HG03280 (cell line): Measurements from ENCODE around the gene PLA2G7.

Experiments
- ATAC-seq: cut with Tn5 transposase; IDR thresholded peaks from one replicate; pipeline ENCODE4 v1.9.1; 2021; ENCODE audit warnings: mild to moderate bottlenecking, moderate library complexity; ENCODE audit not compliant: unreplicated experiment

PLA2G7 gene

DNA sequence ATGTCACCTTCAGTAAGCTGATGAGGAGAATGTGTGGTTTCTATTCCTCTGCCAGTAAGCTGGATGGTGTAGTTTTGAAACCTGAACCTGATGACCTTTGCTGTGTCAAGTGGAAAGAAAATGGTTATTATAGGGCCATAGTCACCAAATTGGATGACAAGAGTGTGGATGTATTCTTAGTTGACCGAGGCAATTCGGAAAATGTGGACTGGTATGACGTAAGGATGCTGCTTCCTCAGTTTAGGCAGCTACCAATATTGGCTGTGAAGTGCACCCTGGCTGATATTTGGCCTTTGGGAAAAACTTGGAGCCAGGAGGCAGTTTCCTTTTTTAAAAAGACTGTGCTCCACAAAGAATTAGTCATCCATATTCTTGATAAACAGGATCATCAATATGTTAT lies 45.5 kb downstream of the PLA2G7 start:
- no peak for ATAC-seq

DNA sequence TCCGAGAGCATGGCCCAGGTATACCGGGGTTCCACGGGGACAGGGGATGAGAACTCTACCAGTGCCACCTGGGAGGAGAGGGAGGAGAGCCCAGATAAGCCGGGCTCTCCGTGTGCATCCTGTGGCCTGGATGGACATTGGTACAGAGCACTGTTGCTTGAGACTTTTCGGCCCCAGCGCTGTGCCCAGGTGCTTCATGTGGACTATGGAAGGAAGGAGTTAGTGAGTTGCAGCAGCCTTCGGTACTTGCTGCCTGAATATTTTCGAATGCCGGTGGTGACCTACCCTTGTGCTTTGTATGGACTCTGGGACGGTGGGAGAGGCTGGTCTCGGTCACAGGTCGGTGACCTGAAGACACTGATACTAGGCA lies 46.2 kb downstream of the PLA2G7 start:
- no peak for ATAC-seq

DNA sequence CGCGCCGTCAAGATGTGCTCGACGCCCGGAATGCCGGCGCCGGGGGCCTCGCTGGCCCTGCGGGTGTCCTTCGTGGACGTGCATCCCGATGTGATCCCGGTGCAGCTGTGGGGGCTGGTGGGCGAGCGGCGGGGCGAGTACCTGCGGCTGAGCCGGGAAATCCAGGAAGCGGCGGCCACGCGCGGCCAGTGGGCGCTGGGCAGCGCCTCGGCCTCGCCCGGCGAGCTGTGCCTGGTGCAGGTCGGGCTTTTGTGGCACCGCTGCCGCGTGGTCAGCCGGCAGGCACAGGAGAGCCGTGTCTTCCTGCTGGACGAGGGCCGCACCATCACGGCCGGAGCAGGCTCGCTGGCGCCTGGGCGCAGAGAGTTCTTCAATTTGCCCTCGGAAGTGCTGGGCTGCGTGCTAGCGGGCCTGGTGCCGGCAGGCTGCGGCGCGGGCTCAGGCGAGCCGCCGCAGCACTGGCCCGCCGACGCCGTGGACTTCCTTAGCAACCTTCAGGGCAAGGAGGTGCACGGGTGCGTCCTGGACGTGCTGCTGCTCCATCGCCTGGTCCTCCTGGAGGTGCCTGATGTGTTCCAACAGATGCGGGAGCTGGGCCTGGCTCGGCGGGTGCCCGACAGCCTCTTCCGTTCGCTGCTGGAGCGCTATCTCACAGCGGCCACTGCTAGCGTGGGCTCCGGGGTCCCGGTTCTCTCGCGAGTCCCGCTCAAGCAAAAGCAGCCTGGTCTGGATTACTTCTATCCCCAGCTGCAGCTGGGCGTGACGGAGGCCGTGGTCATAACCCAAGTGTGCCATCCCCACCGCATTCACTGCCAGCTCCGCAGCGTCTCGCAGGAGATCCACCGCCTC lies 46.8 kb downstream of the PLA2G7 start:
- no peak for ATAC-seq

DNA sequence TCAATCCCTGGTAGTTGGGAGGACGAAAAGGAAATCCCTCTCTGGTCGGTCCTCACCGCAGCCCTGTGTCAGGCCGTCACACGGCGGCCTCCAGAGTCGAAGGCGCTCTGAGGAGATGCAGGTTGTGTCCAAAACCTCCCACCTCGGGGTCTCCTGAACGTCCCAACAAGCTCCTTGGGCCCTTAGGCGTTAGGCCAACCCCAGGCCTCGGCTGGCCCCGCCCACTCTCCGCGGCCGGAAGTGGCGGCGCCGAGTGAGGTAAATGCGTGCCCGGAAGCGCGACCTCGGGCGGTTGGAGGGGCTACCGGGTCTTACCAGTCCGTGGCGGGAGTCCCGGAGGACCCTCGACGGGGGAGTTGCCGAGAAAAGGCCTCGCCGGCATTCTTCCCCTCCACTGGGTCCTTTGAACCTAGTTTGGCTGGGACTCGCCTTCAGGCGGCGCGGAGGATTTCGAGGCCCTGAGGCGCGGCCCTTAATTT lies 47.5 kb downstream of the PLA2G7 start, which contains the start of gene TDRD6:
TDRD6 (plus strand) TSS at position 267 of the 479 bp plus-strand sequence. CDS start 244 bp downstream, outside the sequence.
- ATAC-seq, result no peak

DNA sequence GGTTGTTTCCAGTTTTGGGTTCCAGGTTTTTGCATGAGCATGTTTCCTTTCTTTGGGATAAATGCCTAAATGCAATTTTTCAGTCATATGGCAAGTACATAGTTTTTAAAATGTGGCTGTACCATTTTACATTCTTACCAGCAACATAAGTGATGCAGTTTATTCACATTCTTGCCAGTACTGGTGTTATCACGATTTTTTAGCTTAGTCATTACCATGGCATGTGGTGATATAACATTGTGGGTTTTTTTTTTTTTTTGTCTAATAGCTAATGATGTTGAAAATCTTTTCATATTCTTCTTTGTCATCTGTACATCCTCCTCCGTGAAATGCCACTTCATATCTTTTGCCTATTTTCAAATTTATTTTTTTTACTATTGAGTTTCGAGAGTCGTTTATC lies 50.4 kb downstream of the PLA2G7 start:
- no peak for ATAC-seq

DNA sequence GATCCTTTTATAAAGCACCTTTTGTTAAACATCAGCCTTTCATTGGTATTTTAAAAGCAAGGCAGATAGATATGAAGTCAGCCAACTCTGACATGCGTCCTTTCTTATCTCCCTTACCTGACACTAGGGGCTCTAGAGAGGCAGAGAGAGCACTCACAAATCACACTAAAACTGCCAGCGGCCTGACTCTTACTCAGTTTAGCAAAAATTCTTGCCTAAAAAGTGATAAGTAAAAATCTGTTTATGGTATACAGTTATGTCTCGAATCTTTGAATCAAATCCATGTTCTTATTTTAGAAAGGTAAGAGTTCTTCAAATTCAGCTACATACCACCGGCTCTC lies 57.9 kb downstream of the PLA2G7 start:
- ATAC-seq, result no peak

DNA sequence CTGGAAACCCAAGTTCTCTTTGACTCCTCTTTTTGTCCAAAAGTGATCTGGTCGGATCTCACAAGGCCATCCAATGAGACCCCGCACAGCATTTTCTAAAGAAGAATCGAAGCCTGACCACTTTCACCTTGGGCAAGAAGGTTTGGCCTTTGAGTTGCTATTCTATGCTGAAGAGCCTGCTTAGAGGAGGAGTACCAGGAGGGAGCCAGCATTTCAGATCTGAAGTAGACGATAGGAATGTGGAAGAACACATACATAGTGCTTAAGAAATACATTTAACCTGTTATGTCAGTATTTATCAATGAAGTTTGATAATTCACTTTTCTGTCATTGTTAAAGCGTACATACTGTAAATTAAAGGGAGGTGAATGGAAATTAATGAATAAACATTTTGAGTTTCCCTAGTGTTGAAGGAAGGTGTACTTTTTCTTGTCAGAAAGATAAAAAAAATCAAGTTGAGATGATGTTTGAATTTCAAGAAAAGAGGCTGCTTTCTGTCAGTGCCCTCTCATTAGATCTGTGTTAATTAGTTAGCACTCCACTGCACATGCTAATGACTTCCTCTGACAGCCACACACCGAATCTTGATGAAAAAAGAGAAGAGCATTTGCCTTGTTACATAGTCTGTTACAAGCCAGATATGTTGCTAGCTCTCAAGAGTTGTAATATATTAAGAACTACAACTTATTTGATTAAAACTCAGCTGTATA lies 58.4 kb downstream of the PLA2G7 start:
- no peak for ATAC-seq

DNA sequence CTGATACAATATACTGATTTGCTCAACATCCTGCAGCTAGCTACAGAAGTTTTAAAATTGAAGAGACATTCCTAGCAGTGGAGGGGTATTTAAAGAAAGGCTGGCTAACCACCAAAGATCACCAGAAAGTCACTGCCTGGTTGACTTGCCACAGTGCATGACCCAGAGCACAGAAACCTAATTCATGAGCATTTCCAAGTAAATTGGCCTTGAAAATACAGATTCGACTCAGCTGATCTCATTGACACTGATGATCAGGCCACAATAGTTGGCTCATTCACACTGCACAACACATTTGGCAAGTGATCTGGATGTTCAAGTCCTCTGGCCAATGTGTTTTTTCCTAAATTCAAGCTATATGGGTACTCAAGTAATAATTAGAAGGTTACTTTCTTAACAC lies 60.8 kb downstream of the PLA2G7 start:
- ATAC-seq, result no peak

DNA sequence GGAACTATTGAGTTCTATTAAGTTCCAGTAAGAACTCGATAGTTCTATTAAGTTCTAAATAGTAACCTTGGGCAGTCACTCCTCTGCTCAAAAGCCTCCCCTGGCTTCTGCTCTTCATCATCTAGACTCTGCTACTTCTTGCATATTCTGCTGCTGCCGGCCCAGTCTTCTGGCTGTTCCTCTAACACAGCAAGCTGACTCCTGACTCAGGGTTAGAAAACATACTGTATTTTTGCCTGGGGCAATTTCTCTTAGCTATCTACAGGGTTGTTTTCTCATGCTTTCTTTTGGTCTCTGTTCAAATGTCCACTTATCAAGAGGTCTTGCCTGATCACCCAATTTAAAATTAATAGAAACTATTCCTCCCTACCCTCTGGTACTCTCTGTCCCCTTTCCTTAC lies 67.8 kb downstream of the PLA2G7 start:
- ATAC-seq, result no peak

DNA sequence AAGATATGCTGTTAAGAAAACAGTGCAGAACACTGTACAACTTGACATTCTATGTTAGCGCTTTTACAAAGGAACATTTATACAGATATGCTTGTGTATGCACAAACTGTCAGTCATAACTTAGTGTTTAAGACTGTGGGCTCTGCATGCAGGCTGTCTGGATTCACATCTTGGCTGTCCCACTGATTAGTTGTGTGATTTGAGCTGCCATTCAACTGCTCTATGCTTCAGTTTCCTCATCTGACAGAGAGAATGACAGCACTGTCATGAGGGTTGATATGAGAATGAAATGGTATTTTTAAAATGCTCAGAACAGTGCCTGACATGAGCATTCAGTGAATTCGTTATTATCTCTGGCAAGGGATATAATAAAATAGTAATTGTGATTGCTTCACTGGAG lies 73.7 kb downstream of the PLA2G7 start:
- no peak for ATAC-seq

DNA sequence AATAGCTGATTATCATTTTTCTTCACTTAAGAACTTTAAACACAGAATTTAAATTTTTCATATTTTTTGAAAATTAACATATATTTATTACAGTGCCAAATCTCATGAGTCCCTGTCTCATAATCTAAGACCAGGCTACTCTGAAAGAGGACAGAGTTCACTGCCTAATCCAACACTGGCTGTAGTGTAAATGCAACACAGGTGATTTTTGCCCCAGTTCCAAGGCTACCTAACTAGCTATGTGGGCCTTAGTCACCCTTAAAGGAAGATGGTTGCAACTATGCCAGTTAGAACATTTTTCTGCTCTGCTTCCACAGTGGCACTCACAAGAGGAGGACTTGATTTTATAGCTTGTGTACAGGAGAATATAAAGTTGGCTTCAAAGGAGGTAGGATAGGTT lies 77.5 kb downstream of the PLA2G7 start:
- ATAC-seq, result no peak

DNA sequence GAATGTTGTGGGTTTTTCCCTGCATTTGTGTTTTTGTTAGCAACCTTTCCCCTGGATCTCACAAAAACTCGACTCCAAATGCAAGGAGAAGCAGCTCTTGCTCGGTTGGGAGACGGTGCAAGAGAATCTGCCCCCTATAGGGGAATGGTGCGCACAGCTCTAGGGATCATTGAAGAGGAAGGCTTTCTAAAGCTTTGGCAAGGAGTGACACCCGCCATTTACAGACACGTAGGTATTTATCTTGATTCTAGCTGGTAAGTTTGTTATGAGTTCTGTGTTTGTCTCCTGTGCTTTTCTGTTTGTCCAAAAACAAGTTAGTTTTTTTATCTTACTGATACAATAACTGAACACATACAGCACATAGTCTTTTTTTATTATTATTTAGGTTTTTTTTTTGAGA lies 79.4 kb downstream of the PLA2G7 start:
- ATAC-seq, result no peak
